Uterus (tissue), 2 donors: ENCODE results near the gene ATP6V0C.

Experiments
- POLR2A ChIP-seq, 2 donors: fragments of 450-650 bp; IDR thresholded peaks; one replicate each; pipeline ENCODE4 v1.6.1; 2016; ENCODE audit warnings: antibody characterized with exemption in 2 of 2, mild to moderate bottlenecking in 1 of 2, moderate library complexity in 1 of 2
- TF ChIP-seq, protein P1 (sequence below), 4 experiments: fragments of 200-600 bp in 2 of 4; fragments of 450-650 bp in 2 of 4; sonication (generic) in 2 of 4; IDR thresholded peaks; one replicate each; pipeline ENCODE4 v1.5.1; 2016 to 2019; ENCODE audit warnings: antibody characterized with exemption in 4 of 4, mild to moderate bottlenecking in 2 of 4, moderate library complexity in 1 of 4

DNA sequence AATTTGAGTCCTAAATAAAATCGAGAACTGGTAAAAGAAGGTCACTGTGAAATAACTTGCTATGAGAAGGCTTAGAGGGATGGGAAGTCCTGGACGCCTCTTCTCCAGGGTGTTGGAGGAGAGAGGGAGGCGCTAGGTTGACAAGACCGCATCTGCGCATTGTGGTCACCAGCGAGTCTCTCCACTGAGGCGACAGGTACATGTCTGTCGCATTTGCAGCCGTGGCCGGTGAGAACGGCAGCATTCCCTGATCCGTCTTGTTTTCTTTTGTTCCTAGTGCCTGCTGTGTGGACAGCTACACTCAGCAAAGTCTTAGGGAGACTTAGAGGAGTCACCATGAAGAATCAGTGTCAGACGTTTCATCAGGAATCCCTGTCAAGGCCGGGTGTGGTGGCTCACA, 8.1 kb upstream of the ATP6V0C start:
- TF ChIP-seq POLR2A (IDR thresholded peaks at IDR 0.05), result no peak
- TF ChIP-seq, protein P1, sequence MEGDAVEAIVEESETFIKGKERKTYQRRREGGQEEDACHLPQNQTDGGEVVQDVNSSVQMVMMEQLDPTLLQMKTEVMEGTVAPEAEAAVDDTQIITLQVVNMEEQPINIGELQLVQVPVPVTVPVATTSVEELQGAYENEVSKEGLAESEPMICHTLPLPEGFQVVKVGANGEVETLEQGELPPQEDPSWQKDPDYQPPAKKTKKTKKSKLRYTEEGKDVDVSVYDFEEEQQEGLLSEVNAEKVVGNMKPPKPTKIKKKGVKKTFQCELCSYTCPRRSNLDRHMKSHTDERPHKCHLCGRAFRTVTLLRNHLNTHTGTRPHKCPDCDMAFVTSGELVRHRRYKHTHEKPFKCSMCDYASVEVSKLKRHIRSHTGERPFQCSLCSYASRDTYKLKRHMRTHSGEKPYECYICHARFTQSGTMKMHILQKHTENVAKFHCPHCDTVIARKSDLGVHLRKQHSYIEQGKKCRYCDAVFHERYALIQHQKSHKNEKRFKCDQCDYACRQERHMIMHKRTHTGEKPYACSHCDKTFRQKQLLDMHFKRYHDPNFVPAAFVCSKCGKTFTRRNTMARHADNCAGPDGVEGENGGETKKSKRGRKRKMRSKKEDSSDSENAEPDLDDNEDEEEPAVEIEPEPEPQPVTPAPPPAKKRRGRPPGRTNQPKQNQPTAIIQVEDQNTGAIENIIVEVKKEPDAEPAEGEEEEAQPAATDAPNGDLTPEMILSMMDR (IDR thresholded peaks at IDR 0.05), result no peak
